Measurements from ENCODE around the gene GPR35. TPM values are rescaled to one million over a fixed set of nuclear protein-coding genes. Genes with fewer than 3 reads are reported as not detected.
A peak's percentile ranks its signal among the peaks of the same experiment; 100 is the strongest.

Gene GPR35
- total RNA-seq, 1 experiment from 2014 or later = 2.2 TPM

DNA sequence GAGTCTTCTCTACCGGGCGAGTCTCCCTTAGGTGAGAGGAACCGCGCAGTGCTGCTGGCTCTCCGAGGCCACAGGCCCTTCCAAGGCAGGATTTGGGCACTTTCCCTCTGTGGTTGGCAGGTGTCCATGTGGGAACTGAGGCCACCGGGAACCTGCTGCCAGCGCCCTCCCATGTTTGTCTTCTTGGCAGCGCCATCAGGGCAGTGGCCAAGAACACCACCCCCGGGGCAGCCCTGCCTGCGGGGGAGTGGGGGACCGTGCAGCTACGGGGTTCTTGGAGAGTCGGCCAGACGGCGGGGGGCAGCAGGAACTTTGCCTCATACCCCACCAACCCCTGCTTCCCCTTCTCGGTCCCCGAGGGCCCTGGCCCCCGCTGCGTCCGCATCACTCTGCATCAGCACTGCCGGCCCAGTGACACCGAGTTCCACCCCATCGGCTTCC is 28.8 kb upstream of the GPR35 start:
- Histone ChIP-seq H3K36me3 (no peaks in the 10 kb centered on the region), H3K9me3 (no peaks in the 10 kb centered on the region), H3K4me3 (no peak overlapping the region), H3K27me3 (no peaks in the 10 kb centered on the region)
- DNase-seq = no peak

DNA sequence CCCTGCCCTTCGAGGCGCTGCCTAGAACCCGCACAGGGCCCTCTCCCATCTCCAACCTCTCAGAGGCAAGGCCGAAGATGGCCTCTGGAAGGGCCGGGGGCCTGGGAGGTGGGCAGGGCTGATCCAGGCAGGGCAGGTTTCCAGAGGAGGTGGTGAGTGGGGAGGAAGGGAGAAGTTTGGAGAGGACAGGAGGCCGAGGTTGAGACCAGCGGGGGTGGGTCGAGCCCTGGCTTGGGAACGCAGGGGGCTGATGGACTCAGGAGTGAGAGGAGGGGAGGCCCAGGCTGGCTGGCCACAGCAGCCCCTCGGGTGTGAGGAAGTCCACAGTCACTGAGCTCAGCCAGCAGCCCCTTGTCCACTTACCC is 28.2 kb upstream of the GPR35 start:
- no peak for DNase-seq
- H3K27me3 ChIP-seq = no peaks in the 10 kb centered on the region
- H3K36me3 ChIP-seq = no peaks in the 10 kb centered on the region
- H3K9me3 ChIP-seq = no peaks in the 10 kb centered on the region
- no peak overlapping the region for H3K4me3 ChIP-seq

DNA sequence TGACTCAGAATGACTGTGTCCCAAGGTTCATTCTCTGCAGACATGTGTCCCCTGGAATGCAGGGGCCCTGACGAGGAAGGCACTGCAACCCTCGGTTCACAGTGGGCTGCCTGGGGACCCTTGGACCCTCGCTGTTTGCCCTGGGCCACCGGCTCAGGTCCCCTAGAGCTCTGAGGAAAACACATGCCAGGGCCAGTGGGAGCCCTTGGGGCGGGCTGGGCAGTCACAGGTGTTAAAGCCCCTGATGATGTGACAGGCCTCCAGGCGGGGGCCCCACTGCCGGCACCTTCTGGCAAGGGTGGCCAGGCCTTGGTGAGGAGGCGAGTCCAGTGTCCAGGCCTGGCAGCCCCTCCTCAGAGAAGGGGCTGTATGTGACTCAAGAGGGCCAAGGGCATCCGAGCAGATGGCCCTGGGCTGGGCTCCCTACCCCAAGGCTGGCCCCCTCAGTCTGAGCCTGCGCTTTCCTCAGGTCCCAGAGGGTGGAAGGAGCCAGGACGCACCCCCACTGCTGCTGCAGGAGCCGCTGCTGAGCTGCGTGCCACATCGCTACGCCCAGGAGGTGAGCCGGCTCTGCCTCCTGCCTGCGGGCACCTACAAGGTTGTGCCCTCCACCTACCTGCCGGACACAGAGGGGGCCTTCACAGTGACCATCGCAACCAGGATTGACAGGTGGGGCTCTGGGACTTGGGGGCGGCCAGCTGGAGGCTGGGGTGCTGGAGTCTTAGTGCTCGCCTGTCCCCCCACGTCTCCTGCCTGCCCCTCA is 27.7 kb upstream of the GPR35 start:
- no peak overlapping the region for H3K4me3 ChIP-seq
- no peaks in the 10 kb centered on the region for H3K9me3 ChIP-seq
- H3K36me3 ChIP-seq = no peaks in the 10 kb centered on the region
- H3K27me3 ChIP-seq = no peaks in the 10 kb centered on the region
- no peak for DNase-seq

DNA sequence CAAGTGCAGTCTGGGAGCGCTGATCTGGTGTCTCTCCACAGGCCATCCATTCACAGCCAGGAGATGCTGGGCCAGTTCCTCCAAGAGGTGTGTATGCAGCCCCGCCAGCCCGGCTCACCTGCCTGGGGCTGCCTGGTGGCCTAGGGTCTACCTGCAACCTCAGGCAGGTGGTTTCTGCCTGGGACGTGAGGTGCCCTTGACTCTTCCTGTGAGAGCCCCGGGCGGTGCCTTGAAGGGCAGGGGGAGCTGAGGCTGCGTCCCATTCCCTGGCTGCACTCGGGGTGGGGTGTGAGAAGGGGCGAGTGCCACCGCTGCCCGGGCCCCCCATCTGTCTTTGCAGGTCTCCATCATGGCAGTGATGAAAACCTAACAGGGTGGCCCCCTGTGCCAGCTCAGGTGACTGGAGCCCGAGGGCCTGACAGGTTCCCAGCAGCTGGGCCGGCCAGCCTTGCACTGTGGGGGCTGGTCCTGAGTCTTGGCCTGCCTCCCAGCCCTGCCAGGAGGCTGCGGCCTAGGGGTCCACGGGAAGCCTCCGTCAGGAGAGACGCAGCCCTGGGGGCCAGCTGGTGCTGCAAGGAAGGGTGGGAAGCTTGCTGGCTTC is 26.9 kb upstream of the GPR35 start:
- H3K4me3 ChIP-seq = no peak overlapping the region
- no peaks in the 10 kb centered on the region for H3K9me3 ChIP-seq
- H3K36me3 ChIP-seq = no peaks in the 10 kb centered on the region
- no peak for DNase-seq
- H3K27me3 ChIP-seq = no peaks in the 10 kb centered on the region

DNA sequence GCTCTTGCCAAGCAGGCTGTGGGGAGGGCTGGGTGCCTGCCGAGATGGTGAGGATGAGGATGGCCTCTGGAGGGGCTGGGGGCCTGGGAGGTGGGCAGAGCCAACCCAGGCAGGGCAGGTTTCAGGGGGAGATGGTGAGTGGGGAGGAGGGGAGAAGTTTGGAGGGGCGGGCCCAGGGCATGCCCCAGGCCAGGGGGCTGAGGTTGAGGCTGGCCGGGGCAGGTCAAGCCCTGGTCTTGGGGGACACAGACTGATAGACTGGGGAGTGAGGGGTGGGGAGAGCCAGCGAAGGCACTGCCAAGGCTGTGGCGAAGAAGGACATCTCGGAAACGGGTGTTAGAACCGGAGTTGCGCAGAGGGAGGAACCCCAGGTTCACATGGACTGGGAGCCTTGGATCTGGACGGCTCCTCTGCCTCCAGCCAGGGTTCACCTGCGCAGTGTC is 26.1 kb upstream of the GPR35 start:
- H3K4me3 ChIP-seq = no peak overlapping the region
- H3K9me3 ChIP-seq = no peaks in the 10 kb centered on the region
- no peak for DNase-seq
- H3K36me3 ChIP-seq = no peaks in the 10 kb centered on the region
- no peaks in the 10 kb centered on the region for H3K27me3 ChIP-seq

DNA sequence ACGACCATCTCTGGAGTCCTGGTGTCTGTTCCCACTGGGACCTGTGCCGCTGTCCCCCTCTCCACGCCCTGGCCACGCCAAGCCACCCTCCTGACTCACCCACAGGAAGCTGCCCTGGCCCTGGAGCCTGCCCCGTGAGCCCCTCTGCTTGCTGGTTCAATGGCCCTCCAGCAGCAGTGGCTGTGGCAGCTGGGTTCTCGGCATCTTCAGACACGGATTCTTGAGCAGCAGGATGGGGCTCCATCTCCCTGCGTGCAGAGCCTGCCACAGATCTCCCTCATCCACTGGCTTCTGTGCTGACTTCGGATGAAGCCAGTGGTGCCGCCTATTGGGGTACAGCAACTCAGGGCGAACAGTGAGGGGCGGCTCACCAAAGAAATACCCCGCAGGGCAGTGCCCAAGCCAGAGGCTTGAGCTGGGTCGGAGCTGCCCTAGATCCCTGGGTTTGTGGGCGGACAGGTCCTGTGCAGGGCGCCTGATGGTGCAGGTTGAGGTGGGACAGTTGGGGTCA is 24.8 kb upstream of the GPR35 start:
- no peaks in the 10 kb centered on the region for H3K36me3 ChIP-seq
- no peaks in the 10 kb centered on the region for H3K27me3 ChIP-seq
- no peak overlapping the region for H3K4me3 ChIP-seq
- no peaks in the 10 kb centered on the region for H3K9me3 ChIP-seq
- DNase-seq = no peak

DNA sequence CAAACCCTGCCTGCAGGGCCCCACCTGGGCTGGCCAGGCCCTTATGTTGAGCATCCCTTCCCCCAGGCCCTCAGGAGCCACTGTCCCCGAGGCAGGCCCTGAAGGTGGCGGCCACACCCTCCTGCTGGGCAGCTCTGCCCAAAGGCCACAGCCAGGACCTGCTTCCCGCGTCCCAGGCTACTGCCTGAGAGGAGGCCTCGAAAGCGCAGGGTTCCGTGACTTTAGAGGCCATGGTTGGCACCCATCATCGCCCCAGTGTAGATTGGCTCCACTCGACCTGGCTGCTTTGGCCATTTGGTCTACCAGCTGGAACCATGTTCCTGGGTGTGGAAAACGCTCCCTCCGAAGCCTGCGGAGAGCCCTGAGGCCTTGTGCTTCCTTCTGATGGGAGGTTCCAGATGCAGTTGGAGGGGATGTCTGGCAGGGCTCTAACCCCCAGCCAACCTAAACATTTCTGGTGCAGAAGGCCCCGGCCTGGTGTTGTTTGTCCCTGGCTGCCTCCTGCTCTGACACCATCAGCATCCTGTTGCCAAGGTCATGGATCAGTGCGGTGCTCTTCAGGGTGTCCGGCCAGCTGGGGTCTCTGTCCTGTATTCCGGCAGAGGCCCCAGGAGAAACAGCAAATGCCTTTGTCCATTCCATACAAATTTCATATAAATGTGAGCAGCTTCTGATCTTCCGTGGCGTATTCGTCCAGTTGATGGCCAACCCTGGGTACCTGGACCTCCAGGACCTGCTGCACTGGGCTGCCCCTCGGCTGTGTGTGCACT is 24.0 kb upstream of the GPR35 start:
- Histone ChIP-seq H3K9me3 (no peaks in the 10 kb centered on the region), H3K36me3 (no peaks in the 10 kb centered on the region), H3K4me3 (no peak overlapping the region), H3K27me3 (no peaks in the 10 kb centered on the region)
- no peak for DNase-seq

DNA sequence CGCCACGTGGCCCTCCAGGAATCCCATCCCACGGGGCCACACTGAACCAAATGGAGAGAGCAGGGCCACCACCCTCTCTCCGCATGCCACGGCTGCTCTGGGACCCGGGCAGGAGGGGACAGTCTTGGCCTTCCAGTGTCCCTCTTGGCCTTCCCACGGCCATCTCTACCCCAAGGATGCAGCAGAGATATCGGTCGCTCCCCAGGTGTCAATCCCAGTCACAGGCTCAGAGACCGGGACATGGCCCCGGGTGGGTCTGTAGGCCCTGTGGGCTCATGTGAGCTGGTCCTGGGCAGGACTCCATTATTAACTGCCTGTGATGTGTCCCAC is 23.5 kb upstream of the GPR35 start:
- no peaks in the 10 kb centered on the region for H3K36me3 ChIP-seq
- no peak for DNase-seq
- no peak overlapping the region for H3K4me3 ChIP-seq
- H3K9me3 ChIP-seq = no peaks in the 10 kb centered on the region
- no peaks in the 10 kb centered on the region for H3K27me3 ChIP-seq

DNA sequence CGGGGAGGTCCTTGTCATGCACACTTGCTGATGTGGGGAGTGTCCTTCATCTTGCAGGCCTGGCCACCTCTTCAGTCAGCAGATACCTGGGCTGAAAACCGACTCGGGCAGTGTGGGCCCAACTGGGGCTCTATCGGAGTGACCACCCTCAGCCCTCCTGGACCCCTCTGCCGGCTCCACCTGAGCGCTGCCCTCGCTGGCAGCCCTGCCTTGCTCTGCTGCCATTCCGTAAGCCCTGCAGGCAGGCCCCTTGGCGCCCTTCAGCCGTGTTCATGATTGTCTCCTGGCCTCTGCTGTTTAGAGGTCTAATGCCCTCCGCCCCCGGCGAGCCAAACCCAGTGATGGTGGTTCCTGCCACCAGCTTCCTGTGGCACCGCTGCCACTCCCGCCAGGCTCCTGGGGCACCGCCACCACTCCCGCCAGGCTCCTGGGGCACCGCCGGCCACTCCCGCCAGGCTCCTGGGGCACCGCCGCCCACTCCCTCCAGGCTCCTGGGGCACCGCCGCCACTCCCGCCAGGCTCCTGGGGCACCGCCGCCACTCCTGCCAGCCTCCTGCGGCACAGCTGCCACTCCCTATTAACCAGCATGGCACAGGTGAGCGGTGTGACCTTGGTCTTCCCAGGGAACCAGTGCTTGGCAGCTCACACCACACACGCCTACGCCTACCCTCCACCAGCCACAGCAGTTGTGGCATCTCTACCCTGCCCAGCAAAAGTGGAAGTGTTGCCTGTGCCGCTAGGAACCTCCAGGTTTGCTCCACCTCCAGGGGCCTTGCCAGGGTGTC is 22.8 kb upstream of the GPR35 start:
- H3K9me3 ChIP-seq = no peaks in the 10 kb centered on the region
- no peaks in the 10 kb centered on the region for H3K36me3 ChIP-seq
- H3K27me3 ChIP-seq = no peaks in the 10 kb centered on the region
- H3K4me3 ChIP-seq = no peak overlapping the region
- no peak for DNase-seq

DNA sequence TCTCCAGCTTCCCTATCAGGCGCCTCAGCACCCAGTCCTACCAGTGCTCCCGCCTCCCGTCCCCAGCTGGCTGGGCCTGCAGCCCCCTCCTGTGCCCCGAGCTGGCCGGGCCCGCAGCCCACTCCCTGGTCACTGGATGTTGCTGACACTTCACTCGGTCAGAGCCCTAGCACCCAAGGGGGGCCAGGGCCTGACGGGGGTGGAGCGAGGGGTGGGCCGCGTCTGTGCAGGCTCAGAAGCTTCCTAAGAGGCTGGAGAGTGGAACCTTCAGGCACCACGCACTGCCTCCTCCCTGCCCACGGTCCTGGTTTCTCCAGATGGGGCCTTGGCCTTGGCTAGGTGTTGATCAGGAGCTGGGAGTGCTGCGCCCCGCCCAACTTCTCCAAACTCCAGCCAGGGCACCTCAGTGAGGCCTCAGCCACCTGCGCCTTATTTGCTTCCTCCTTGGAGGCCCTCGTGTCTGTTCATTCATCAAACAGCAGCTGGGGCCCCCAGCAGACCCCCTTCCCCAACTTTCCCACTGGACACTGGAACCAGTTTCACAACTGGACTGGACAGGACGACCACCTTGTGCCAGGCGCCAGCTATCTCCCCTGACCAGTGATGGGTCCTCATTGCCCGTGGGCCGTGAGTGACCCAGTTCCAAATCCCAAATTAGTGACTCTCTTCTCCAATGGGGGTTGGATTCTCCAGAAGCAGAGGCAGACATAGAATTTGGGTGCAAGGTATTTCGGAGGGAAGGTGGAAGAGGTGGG is 22.0 kb upstream of the GPR35 start:
- Histone ChIP-seq H3K36me3 (no peaks in the 10 kb centered on the region), H3K4me3 (no peak overlapping the region), H3K9me3 (no peaks in the 10 kb centered on the region), H3K27me3 (no peaks in the 10 kb centered on the region)
- no peak for DNase-seq

DNA sequence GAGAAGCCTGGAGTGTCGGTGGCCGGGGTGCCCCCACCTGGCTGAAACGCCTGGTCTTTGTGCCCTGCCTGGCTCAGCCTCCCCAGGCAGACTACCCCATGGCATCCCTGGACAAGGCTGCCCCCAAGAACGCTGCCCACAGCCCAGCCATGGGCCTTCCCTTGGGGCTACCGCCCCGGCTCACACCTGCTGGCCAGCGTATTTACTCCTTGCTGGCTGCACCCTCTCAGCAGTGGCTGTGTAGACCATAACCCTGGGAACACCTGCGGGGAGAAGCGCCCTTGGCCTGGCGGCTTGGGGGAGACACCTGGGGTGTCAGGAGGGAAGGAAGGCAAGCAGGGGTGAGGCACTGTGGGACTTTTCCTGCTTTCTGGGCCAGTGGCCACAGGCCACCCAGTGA is 21.4 kb upstream of the GPR35 start:
- Histone ChIP-seq H3K36me3 (no peaks in the 10 kb centered on the region), H3K27me3 (no peaks in the 10 kb centered on the region), H3K4me3 (no peak overlapping the region), H3K9me3 (no peaks in the 10 kb centered on the region)
- no peak for DNase-seq

DNA sequence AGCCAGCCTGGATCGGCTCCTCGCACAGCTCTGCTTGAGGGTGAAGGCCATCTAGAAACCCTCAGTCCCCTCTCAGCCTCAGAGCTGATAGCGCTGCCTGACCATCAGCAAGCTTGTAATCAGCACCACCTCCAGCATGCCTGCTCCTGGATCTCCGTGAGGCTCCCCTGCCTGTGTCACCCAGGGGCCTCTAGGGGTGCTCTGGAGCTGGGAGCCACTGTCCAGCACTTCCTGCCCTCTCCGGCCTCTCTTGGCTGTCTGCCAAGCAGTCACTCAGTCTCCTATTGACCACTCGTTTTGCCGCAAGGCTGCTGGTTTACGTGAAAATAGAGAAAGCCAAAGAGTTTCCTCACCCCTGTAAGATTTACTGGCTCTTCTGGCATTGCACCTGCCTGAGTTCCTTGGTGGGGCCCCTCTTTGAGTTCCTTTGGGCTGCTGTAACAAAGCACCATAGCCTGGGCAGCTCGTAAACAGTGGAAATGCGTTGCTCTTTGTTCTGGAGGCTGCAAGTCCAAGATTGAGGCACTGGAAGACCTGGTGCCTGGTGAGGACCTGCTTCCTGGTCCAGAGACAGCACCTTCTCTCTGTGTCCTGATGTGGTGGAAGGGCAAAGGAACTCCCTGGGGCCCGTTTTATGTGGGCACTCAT is 20.9 kb upstream of the GPR35 start:
- peak; percentile 56 for DNase-seq
- H3K4me3 ChIP-seq = no peak overlapping the region
- H3K36me3 ChIP-seq = no peaks in the 10 kb centered on the region
- no peaks in the 10 kb centered on the region for H3K27me3 ChIP-seq
- no peaks in the 10 kb centered on the region for H3K9me3 ChIP-seq

DNA sequence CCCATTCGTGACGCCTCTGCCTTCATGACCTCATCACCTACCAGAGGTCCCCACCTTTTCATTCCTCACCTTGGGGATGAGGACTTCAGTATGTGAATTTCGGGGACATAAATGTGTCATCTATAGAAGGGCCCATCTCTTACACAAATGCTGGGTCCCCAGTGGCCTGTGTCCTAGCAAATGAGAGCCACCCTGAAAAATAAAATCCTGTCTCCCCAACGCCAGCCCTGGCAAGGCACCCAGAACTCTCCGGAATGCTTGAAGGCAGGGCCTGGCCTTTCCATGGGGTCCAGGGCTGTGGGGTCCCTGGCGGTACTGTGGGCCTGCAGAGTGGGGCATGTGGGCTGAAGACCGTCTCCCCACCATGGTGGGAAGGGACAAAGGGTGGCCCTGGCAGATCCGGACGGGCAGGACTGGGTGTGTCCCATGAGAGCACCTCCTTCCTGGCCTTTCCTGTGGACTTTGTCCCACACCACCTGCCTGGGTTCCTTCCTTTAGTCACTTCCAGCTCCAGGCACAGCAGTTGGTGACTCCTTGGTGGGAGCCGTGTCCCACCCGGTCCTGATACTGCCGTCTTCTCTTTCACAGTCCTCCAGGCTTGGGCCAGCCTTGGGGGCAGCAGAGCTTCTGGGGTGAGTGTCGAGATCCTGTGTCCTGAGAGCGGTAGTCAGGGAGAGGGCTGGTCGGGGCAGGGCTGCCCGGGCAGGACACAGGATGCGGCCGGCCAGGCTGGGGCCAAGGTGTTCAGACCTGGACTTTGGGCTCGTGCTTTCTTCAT is 20.2 kb upstream of the GPR35 start:
- Histone ChIP-seq H3K27me3 (no peaks in the 10 kb centered on the region), H3K36me3 (no peaks in the 10 kb centered on the region), H3K4me3 (no peak overlapping the region), H3K9me3 (no peaks in the 10 kb centered on the region)
- DNase-seq = no peak

DNA sequence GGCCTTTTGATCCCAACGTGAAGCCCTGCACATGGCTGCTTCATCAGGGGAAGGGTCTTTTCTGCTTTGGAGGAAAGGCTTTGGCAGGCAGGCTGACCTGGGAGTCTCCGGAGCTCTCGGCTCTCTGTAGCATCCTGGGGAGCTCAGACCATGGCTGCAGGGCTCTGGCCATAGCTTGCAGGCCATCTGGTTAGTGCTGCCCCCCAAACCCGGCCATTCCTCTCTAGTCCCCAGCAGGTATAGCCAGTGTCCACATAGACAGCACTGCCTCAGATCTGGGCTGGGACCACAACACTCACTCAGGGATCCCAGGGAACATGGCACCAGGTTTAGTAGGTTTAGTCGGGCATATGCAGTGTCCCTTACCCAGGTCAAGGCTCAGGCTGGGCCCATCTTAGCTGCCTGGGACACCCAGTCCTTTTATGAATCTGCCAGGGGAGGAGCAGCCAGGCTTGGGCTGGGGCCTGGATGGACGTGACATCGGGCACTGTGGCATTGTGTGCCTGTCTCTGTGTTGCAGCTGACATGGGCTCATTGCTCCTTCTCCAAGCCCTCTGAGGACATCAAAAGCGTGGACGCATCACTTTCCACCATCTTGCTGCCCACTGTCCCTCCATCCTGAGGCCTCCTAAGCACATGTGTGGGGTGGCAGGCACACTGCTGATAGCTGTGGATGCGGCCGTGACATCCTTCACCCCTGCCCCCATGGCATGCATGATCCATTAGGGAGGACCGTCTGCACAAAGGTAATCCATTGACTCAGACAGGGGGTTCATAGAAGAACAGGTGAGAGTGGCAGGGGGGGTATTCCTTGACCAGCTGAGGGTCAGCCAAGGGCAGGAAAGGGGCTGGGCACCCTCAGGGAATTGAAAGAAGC is 19.2 kb upstream of the GPR35 start:
- Histone ChIP-seq H3K36me3 (no peaks in the 10 kb centered on the region), H3K9me3 (no peaks in the 10 kb centered on the region), H3K27me3 (no peaks in the 10 kb centered on the region), H3K4me3 (no peak overlapping the region)
- DNase-seq = no peak

Measured in MG63 (cell line).